Sciatic nerve (tissue), 2 donors: ENCODE results near the gene CCDC138. TPM values are rescaled to one million over a fixed set of nuclear protein-coding genes. Genes with fewer than 3 reads are reported as not detected.

ENCODE experiments used
- ATAC-seq: fragments of 200-7000 bp; cut with Tn5 transposase; one replicate; pipeline ENCODE4 v1.9.1; 2020; ENCODE audit warnings: mild to moderate bottlenecking, moderate library complexity
- DNase-seq: peaks from one replicate; pipeline ENCODE4 v3.0.0-alpha.2; 2020; ENCODE audit warnings: low spot score
- intact Hi-C: fragments of 100-400 bp; cut with DNase I; formaldehyde crosslinking; loops from one replicate; pipeline ENCODE4 v1.14.2; 2022
- total RNA-seq: library from RNA; stranded (reverse); fragmentation: NEBNext Ultra II Directional; extraction: Animal tissue kit (Norgen Biotek cat#: 25700); gene quantifications from one replicate; pipeline ENCODE4 v1.2.1, GENCODE V29; 2021
- donor health status: DM: no; HTN: no; CAD: no.
- donor health status: DM: no; HTN: no; CAD: no.

CCDC138 gene
- total RNA-seq, 1 donor from 2014 or later, result 3.1 TPM

DNA sequence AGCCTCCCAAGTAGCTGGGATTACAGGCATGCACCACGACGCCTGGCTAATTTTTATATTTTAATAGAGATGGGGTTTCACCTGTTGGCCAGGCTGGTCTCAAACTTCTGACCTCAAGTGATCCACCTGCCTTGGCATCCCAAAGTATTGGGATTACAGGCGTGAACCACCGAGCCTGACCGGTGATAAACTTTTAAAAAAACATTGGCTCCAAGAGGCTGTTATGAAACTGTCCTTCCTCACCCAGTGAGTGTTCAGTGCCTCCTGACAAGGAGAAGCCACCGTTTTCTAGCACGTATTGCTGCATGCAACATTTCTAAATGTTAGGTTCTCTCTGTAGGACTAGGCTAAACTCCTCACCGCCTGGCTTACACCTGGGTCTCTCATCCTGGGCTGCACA is 139.2 kb downstream of the CCDC138 start:
- ATAC-seq, result no peak
- DNase-seq, result no peak

More for the DNA sequence above, 139.2 kb downstream of the CCDC138 start:
- intact Hi-C loops, result no loop called here

Other genes with a start within 250 kb of the CCDC138 start
- gene RANBP2, start 67.3 kb upstream of the CCDC138 start, total RNA-seq, result 86.9 TPM
- gene EDAR, start 202.4 kb downstream of the CCDC138 start, total RNA-seq, result 0.22 TPM